Keratinocyte (primary cell): ENCODE measurements around the gene PAN3.

Source experiments
- CTCF ChIP-seq, 3 experiments: IDR thresholded peaks in 1 of 3; conservative IDR thresholded peaks in 1 of 3; optimal IDR thresholded peaks in 1 of 3; 2 replicates in 2 of 3; 3 replicates in 1 of 3; pipeline versions ENCODE3 to v1.5.1; 2011; ENCODE audit warnings: low read length in 3 of 3, mild to moderate bottlenecking in 3 of 3, moderate library complexity in 2 of 3, control low read depth in 1 of 3, inconsistent platforms in 1 of 3; ENCODE audit not compliant: insufficient read depth in 2 of 3; ENCODE audit errors: extremely low read depth in 1 of 3
- EZH2 ChIP-seq: IDR thresholded peaks from one replicate; pipeline ENCODE4 v1.6.1; 2012; ENCODE audit warnings: inconsistent platforms, mild to moderate bottlenecking, low read length, moderate library complexity

GRCh38 chr13:28313579-28313978, 175.2 kb downstream of the PAN3 start:
- TF ChIP-seq CTCF (optimal IDR thresholded peaks at IDR 0.05 in 1 of 3, IDR thresholded peaks at IDR 0.05 in 1 of 3, conservative IDR thresholded peaks at IDR 0.05 in 1 of 3; ENCODE audit: extremely low read depth in 1 of 3, insufficient read depth in 2 of 3, low read length in 3 of 3) (no peak), EZH2 (no peak)
